ENCODE data around the gene PRTG.

Gene PRTG

GRCh38 chr15:55627730-55628368 is 115.1 kb downstream of the PRTG start:
- peak; percentile 30 for TF ChIP-seq CTCF (IDR thresholded peaks at IDR 0.05; ENCODE audit: low read depth, low read length, missing control alignments)
- H3K4me3 ChIP-seq (replicated peaks; ENCODE audit: low read depth, low read length) = no peak overlapping the region
- peak; percentile 72 for DNase-seq (ENCODE audit: extremely low read depth, low read depth)

- no peak for TF ChIP-seq CTCF (IDR thresholded peaks at IDR 0.05; ENCODE audit: low read depth, low read length, missing control alignments)
- no peak for DNase-seq (ENCODE audit: extremely low read depth, low read depth)
- no peak overlapping the region for H3K4me3 ChIP-seq (replicated peaks; ENCODE audit: low read depth, low read length)
Observed at GRCh38 chr15:55619783-55620182, 123.2 kb downstream of the PRTG start.

GRCh38 chr15:55618387-55618786 is 124.6 kb downstream of the PRTG start:
- DNase-seq (ENCODE audit: extremely low read depth, low read depth) = no peak
- TF ChIP-seq CTCF (IDR thresholded peaks at IDR 0.05; ENCODE audit: low read depth, low read length, missing control alignments) = no peak
- no peak overlapping the region for H3K4me3 ChIP-seq (replicated peaks; ENCODE audit: low read depth, low read length)

GRCh38 chr15:55615445-55615844 is 127.5 kb downstream of the PRTG start:
- no peak for TF ChIP-seq CTCF (IDR thresholded peaks at IDR 0.05; ENCODE audit: low read depth, low read length, missing control alignments)
- DNase-seq (ENCODE audit: extremely low read depth, low read depth) = no peak
- H3K4me3 ChIP-seq (replicated peaks; ENCODE audit: low read depth, low read length) = no peak overlapping the region

- no peak overlapping the region for H3K4me3 ChIP-seq (replicated peaks; ENCODE audit: low read depth, low read length)
- TF ChIP-seq CTCF (IDR thresholded peaks at IDR 0.05; ENCODE audit: low read depth, low read length, missing control alignments) = no peak
- peak; percentile 20 for DNase-seq (ENCODE audit: extremely low read depth, low read depth)
Observed at GRCh38 chr15:55613727-55614126, 129.2 kb downstream of the PRTG start.

- no peak overlapping the region for H3K4me3 ChIP-seq (replicated peaks; ENCODE audit: low read depth, low read length)
- TF ChIP-seq CTCF (IDR thresholded peaks at IDR 0.05; ENCODE audit: low read depth, low read length, missing control alignments) = no peak
- DNase-seq (ENCODE audit: extremely low read depth, low read depth) = no peak
Observed at GRCh38 chr15:55606214-55606613, 136.7 kb downstream of the PRTG start.

GRCh38 chr15:55601374-55601773 is 141.6 kb downstream of the PRTG start:
- DNase-seq (ENCODE audit: extremely low read depth, low read depth) = no peak

More at GRCh38 chr15:55601374-55601773, 141.6 kb downstream of the PRTG start:
- TF ChIP-seq CTCF (IDR thresholded peaks at IDR 0.05; ENCODE audit: low read depth, low read length, missing control alignments) = no peak
- no peak overlapping the region for H3K4me3 ChIP-seq (replicated peaks; ENCODE audit: low read depth, low read length)
